ENCODE results near the gene SLC26A4.

DNA sequence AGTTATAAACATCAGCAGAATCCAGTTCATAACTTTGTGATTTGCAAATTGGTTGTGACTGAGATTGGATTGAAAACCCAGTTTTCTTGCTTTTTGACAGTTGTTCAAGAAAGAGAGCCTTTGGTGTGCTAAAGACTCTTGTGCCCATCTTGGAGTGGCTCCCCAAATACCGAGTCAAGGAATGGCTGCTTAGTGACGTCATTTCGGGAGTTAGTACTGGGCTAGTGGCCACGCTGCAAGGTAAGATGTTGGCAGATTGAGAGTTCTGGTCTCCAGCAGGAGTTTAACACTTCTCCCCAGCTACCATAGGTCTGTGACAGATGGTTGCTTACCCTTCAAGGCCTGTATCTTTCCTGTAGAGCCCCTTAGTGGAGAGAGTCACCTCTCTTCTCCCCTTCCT is 2.6 kb downstream of the SLC26A4 start:
- TF ChIP-seq ZNF70 (CRISPR knock-in tag; IDR thresholded peaks at IDR 0.05) (no peak), PPARA (CRISPR knock-in tag; IDR thresholded peaks at IDR 0.05; ENCODE audit: borderline replicate concordance) (no peak), ZNF8 (CRISPR knock-in tag; IDR thresholded peaks at IDR 0.05) (no peak), ZNF565 (CRISPR knock-in tag; conservative IDR thresholded peaks at IDR 0.05; ENCODE audit: low read depth) (no peak), ZFP3 (CRISPR knock-in tag; IDR thresholded peaks at IDR 0.05) (no peak), ZFP30 (CRISPR knock-in tag; IDR thresholded peaks at IDR 0.05) (no peak), ISL1 (CRISPR knock-in tag; IDR thresholded peaks at IDR 0.05) (no peak), RARB (CRISPR knock-in tag; IDR thresholded peaks at IDR 0.05) (no peak), TOX (CRISPR knock-in tag; IDR thresholded peaks at IDR 0.05; ENCODE audit: borderline replicate concordance) (no peak)
- TF ChIP-seq, protein P1, sequence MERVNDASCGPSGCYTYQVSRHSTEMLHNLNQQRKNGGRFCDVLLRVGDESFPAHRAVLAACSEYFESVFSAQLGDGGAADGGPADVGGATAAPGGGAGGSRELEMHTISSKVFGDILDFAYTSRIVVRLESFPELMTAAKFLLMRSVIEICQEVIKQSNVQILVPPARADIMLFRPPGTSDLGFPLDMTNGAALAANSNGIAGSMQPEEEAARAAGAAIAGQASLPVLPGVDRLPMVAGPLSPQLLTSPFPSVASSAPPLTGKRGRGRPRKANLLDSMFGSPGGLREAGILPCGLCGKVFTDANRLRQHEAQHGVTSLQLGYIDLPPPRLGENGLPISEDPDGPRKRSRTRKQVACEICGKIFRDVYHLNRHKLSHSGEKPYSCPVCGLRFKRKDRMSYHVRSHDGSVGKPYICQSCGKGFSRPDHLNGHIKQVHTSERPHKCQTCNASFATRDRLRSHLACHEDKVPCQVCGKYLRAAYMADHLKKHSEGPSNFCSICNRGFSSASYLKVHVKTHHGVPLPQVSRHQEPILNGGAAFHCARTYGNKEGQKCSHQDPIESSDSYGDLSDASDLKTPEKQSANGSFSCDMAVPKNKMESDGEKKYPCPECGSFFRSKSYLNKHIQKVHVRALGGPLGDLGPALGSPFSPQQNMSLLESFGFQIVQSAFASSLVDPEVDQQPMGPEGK (CRISPR knock-in tag; IDR thresholded peaks at IDR 0.05; ENCODE audit: borderline replicate concordance), result no peak

All from SK-N-SH treated with all-trans-retinoic acid at 6 μM for 48 hours (cell line).